ENCODE data around the gene BLOC1S6. TPM values are rescaled to one million over a fixed set of nuclear protein-coding genes. Genes with fewer than 3 reads are reported as not detected.

BLOC1S6 gene
- total RNA-seq, 2 donors from 2014 or later, result 43.3 to 46.8 TPM

GRCh38 chr15:45551676-45552075 is 35.5 kb upstream of the BLOC1S6 start:
- peaks cover 17% of the 10 kb centered on the region for H3K27me3 ChIP-seq (ENCODE audit: control insufficient read depth, insufficient read depth, low read length, poor library complexity, severe bottlenecking)
- Mint-ChIP-seq H3K36me3 (ENCODE audit: low read depth) (no peaks in the 10 kb centered on the region), H3K4me3 (no peak overlapping the region), H3K4me1 (no peaks in the 10 kb centered on the region), H3K27me3 (ENCODE audit: insufficient read depth) (peaks cover 53% of the 10 kb centered on the region), H3K27ac (no peak overlapping the region), H3K9me3 (no peaks in the 10 kb centered on the region)
- no peaks in the 10 kb centered on the region for H3K4me1 ChIP-seq (ENCODE audit: control insufficient read depth, insufficient read depth, low read length)
- H3K4me3 ChIP-seq (ENCODE audit: low read length), result no peak overlapping the region
- no peaks in the 10 kb centered on the region for H3K36me3 ChIP-seq (ENCODE audit: control insufficient read depth, insufficient read depth, low read length)
- H3K27ac ChIP-seq (ENCODE audit: low read depth, low read length), result no peak overlapping the region
- no peak overlapping the region for H3K9ac ChIP-seq (ENCODE audit: extremely low read depth, low read length, poor library complexity, severe bottlenecking)
- WGBS, 2 experiments (ENCODE audit: insufficient coverage in 1 of 2, insufficient read length in 1 of 2), result 86 to 100% methylated on average over 1 to 3 of the region's 3 CpGs
- H3K9me3 ChIP-seq (ENCODE audit: control insufficient read depth, low read length), result no peaks in the 10 kb centered on the region
- no peak for DNase-seq
- TF ChIP-seq CTCF (conservative IDR thresholded peaks at IDR 0.05), result no peak

- no peaks in the 10 kb centered on the region for H3K4me1 Mint-ChIP-seq
- DNase-seq, result no peak
- peaks cover 63% of the 10 kb centered on the region for H3K27me3 Mint-ChIP-seq (ENCODE audit: insufficient read depth)
- no peaks in the 10 kb centered on the region for H3K36me3 Mint-ChIP-seq (ENCODE audit: low read depth)
- no peak overlapping the region for H3K27ac Mint-ChIP-seq
- H3K4me3 Mint-ChIP-seq, result no peak overlapping the region
- H3K9me3 Mint-ChIP-seq, result peaks cover 2% of the 10 kb centered on the region
- H3K36me3 ChIP-seq (ENCODE audit: control insufficient read depth, insufficient read depth, low read length), result no peaks in the 10 kb centered on the region
- no peaks in the 10 kb centered on the region for H3K4me1 ChIP-seq (ENCODE audit: control insufficient read depth, insufficient read depth, low read length)
- no peak overlapping the region for H3K4me3 ChIP-seq (ENCODE audit: low read length)
- no peak overlapping the region for H3K27ac ChIP-seq (ENCODE audit: low read depth, low read length)
- 46 to 72% methylated on average over 2 to 3 of the region's 3 CpGs for WGBS, 2 experiments (ENCODE audit: insufficient coverage in 1 of 2, insufficient read length in 1 of 2)
- no peaks in the 10 kb centered on the region for H3K9me3 ChIP-seq (ENCODE audit: control insufficient read depth, low read length)
- no peak overlapping the region for H3K9ac ChIP-seq (ENCODE audit: extremely low read depth, low read length, poor library complexity, severe bottlenecking)
- TF ChIP-seq CTCF (conservative IDR thresholded peaks at IDR 0.05), result no peak
- H3K27me3 ChIP-seq (ENCODE audit: control insufficient read depth, insufficient read depth, low read length, poor library complexity, severe bottlenecking), result peaks cover 35% of the 10 kb centered on the region
These were observed 31.1 kb upstream of the BLOC1S6 start for GRCh38 chr15:45555934-45556608.

GRCh38 chr15:45572617-45573016 is 14.6 kb upstream of the BLOC1S6 start:
- H3K4me1 ChIP-seq (ENCODE audit: control insufficient read depth, insufficient read depth, low read length), result no peaks in the 10 kb centered on the region
- Mint-ChIP-seq H3K4me3 (no peak overlapping the region), H3K36me3 (ENCODE audit: low read depth) (no peaks in the 10 kb centered on the region), H3K27ac (no peak overlapping the region), H3K9me3 (peaks cover 4% of the 10 kb centered on the region), H3K27me3 (ENCODE audit: insufficient read depth) (peaks cover 49% of the 10 kb centered on the region), H3K4me1 (no peaks in the 10 kb centered on the region)
- H3K9ac ChIP-seq (ENCODE audit: extremely low read depth, low read length, poor library complexity, severe bottlenecking), result no peak overlapping the region
- H3K9me3 ChIP-seq (ENCODE audit: control insufficient read depth, low read length), result peaks cover 16% of the 10 kb centered on the region
- peaks cover 6% of the 10 kb centered on the region for H3K27me3 ChIP-seq (ENCODE audit: control insufficient read depth, insufficient read depth, low read length, poor library complexity, severe bottlenecking)
- 88 to 92% methylated on average over 2 to 3 of the region's 3 CpGs for WGBS, 2 experiments (ENCODE audit: insufficient coverage in 1 of 2, insufficient read length in 1 of 2)
- H3K36me3 ChIP-seq (ENCODE audit: control insufficient read depth, insufficient read depth, low read length), result no peaks in the 10 kb centered on the region
- no peak overlapping the region for H3K4me3 ChIP-seq (ENCODE audit: low read length)
- no peak for DNase-seq
- H3K27ac ChIP-seq (ENCODE audit: low read depth, low read length), result no peak overlapping the region
- no peak for TF ChIP-seq CTCF (conservative IDR thresholded peaks at IDR 0.05)
